Measurements from ENCODE around the gene LHX2.

DNA sequence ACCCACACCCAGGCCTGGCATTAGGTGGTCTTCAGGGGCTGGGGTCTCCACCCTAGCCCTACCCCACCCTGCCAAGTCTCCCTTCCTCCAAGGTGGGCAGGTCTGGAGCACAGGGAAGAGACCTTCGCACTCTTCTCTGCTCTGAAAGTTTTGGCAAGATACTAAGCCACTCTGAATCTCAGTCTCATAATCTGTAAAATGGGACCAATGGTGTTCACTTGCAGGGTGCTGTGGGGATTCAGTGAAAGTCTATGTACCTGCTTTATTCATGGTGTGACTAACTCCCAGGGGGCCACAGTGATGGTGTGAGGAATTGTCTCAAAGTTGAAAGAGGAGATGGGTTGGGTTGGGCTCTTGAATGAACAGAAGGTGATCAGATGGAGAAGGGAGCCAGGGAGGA lies 25.0 kb downstream of the LHX2 start:
- TF ChIP-seq, protein P1, sequence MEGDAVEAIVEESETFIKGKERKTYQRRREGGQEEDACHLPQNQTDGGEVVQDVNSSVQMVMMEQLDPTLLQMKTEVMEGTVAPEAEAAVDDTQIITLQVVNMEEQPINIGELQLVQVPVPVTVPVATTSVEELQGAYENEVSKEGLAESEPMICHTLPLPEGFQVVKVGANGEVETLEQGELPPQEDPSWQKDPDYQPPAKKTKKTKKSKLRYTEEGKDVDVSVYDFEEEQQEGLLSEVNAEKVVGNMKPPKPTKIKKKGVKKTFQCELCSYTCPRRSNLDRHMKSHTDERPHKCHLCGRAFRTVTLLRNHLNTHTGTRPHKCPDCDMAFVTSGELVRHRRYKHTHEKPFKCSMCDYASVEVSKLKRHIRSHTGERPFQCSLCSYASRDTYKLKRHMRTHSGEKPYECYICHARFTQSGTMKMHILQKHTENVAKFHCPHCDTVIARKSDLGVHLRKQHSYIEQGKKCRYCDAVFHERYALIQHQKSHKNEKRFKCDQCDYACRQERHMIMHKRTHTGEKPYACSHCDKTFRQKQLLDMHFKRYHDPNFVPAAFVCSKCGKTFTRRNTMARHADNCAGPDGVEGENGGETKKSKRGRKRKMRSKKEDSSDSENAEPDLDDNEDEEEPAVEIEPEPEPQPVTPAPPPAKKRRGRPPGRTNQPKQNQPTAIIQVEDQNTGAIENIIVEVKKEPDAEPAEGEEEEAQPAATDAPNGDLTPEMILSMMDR (IDR thresholded peaks at IDR 0.05 in 8 of 11, conservative IDR thresholded peaks at IDR 0.05 in 3 of 11): no peak
- no peak for TF ChIP-seq POLR2AphosphoS5 (IDR thresholded peaks at IDR 0.05)
